H1 (cell line): ENCODE results near the gene LMX1B. TPM values are rescaled to one million over a fixed set of nuclear protein-coding genes. Genes with fewer than 3 reads are reported as not detected.

Experiments used
- SAP30 ChIP-seq: fragments of 300-600 bp; sonication (generic); IDR thresholded peaks from 2 replicates; pipeline ENCODE4 v1.7.1; 2012; ENCODE audit warnings: low read length, moderate library complexity, mild to moderate bottlenecking, inconsistent platforms; ENCODE audit not compliant: insufficient read depth, insufficient replicate concordance
- polyA plus RNA-seq, 7 experiments: library from polyadenylated mRNA; depleted of rRNA in 3 of 7; stranded (reverse) in 5 of 7; unstranded in 2 of 7; fragments of >200 nt in 5 of 7; fragments of 200-250 nt in 2 of 7; gene quantifications; 1 replicate in 5 of 7; 2 replicates in 1 of 7; 4 replicates in 1 of 7; pipeline versions ENCODE4 v1.2.1 to v1.2.3, GENCODE V29; 2011 to 2013; ENCODE audit warnings: missing spikeins in 2 of 7, mixed read lengths in 2 of 7
- total RNA-seq: library from RNA; stranded (reverse); fragmentation: NEBNext Ultra II Directional; extraction: Animal tissue kit (Norgen Biotek cat#: 25700); gene quantifications from 2 replicates; pipeline ENCODE4 v1.2.1, GENCODE V29; 2021

The LMX1B gene
- total and polyA plus RNA-seq, 2 of the 8 experiments (the other 6 are each of a cell fraction or from before 2014, with no cell fraction given) = 0.09 to 0.37 TPM

DNA sequence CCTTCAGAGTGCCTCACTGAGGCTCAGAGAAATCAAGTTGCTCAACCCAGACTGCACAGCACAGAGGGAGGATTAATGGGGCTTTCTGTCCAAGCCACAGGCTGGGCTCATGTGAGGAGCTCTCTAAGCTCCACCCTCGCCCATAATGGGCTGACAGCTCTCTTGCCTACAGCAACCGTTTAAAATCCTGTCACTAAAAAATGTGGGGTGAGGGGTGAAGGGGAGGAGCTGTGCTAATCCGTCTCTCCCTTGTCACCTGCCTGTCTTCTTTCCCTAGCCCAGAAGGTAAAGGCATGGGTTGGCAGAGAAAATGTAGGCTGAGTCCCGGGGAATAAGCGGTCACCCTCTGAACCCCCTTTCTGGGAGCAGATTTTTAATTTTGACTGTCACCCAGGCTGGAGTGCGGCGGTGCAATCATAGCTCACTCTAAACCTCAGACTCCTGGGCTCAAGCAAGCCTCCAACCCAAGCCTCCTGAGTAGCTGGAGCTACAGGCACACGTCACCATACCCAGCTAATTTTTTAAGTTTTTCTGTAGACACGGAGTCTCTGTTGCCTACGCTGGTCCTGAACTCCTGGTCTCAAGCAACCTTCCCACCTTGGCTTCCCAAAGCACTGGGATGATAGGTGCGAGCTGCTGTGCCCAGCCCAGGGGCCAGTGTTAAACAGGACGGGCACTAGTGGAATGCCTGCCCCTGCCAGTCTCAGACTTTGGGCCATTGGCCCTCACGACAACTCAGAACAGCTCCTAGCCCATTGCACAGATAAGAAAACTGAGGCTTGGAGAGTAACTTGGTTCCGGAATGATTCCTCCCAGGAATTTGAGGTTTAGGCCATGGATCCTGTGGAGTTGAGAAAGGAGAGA lies 89.5 kb downstream of the LMX1B start (continued):
- TF ChIP-seq SAP30 = no peak
- TF ChIP-seq, all 59 proteins: peak for 1
